Stromal cell of bone marrow (primary cell): ENCODE data around the gene FBLN1.

Experiments used
- DNase-seq: peaks from one replicate; pipeline ENCODE4 v3.0.0-alpha.2; 2012; ENCODE audit warnings: low read depth

The FBLN1 gene

DNA sequence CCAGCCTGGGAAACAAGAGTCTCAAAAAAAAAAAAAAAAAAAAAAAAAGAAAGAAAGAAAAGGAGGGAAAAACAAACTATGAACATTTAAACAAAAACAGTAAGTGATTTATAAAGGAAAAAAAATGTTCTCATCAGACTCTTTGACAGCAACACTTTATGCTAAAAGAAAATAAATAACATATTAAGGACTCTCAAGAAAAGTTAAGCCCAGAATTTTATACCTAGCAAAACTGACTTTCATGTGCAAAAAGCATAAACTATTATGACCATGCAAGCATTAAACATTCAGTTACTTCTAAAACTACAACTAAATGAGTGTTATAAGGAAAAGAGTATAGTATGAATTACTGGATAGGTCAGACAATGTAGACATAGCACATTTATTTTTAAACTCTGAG is 68.4 kb downstream of the FBLN1 start:
- DNase-seq: no peak

DNA sequence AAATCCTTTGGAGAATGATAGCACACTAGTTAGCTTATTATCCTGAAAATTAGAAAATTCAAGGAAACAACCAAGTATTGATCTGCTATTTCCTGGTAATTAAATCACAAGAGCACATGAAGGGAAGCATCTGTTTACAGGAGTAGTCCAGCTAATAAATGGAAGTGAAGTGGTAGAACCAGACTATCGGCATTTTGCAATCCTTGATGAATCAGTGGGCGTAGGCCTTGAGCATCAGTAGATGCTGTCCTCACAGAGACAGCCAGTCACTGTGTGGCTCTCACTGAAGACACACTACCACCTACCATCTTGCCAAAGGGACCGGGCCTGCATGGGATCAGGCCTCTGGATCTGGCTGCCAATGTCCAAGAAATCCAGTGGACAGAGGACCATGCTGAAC is 69.8 kb downstream of the FBLN1 start:
- DNase-seq: no peak

DNA sequence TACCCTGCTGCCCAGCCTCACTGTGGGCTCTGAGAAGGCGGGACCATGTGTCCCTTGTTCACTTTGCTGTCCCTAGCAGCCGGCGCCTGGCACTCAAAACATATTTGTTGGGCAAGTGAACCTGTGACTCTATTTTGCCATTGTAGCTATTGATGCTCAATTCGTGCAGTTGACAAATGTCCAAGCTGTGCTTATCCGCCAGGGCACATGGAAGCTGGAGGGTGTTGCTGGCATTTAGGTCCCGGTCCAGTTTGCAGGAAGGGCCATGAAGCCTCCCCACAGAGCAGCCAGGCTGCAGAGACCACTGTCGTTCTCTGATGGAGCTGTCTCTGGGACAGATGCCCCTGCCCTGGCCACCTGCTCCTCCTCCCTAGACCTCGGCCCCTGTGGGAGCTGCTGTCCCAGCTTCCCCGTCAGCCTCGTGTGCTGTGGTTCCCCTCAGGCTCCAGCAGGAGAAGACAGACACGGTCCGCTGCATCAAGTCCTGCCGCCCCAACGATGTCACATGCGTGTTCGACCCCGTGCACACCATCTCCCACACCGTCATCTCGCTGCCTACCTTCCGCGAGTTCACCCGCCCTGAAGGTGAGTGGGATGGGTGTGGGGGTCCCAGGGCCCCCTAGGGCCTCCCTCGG is 71.5 kb downstream of the FBLN1 start:
- DNase-seq: no peak

DNA sequence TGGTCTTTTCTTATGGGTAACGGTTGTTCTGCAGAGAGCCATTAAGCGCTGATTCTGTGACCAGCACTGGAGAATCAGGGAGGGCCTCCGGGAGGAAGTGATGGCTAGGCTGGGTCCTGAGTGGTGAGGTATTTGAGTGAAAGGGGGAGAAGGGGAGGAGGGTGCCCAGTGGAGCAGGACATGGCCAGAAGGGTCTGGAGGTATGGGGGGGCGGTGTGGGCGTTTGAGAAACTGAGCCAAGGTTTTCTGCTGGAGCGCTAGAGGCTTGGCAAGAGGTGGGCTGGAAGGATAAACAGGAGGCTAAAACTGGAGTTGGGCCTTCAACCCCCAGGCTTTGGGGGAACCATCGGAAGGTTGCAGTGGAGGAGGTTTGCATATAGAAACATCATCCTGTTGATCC is 72.5 kb downstream of the FBLN1 start:
- no peak for DNase-seq

DNA sequence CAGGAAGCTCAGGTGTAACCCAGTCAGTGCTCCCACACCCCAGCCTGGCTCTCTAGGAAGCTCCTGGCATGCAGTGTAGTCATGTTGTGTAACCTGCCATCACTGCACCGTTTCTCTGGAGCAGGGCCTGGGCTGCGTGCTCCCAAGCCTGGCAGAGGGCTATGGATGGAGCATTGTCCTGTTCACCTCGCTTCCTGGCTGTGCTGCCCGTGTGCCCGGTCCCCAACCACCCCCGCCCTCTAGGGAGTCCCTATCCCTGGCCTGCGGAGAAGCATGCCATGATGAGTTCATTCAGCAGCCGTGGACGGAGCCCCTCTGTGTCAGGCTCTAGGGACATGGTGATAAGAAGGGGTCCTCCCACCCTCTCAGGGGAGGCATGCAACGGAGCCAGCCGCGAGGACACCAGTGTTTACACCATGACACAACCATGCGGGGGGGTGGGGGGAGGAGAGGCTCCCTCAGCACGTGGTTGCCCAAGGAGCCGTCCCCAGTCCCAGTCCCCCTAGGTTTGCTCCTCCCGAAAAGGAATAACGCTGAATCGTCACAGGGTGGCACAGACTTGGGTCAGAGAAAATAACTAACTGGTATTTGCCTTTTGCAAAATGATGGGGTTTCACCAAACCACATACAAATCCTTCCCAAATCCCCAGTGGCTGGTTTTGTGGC is 73.1 kb downstream of the FBLN1 start:
- no peak for DNase-seq

DNA sequence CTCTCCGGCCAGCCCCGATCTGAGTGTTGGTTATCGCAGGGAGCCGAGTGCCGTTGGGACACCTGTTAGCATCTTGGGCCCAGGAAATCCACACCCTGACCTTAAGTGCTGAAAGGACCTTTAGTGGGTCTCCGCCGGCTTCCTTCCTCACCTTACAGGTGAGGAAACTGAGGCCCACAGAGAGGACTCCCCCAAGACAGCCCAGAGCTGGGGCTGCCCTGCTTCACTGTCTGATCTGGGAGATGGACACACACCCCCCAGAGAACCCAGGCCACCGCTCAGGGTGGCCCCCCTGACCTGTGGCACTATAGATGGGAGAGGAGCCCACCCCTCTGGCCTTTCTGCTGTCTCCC is 73.6 kb downstream of the FBLN1 start:
- DNase-seq: no peak

DNA sequence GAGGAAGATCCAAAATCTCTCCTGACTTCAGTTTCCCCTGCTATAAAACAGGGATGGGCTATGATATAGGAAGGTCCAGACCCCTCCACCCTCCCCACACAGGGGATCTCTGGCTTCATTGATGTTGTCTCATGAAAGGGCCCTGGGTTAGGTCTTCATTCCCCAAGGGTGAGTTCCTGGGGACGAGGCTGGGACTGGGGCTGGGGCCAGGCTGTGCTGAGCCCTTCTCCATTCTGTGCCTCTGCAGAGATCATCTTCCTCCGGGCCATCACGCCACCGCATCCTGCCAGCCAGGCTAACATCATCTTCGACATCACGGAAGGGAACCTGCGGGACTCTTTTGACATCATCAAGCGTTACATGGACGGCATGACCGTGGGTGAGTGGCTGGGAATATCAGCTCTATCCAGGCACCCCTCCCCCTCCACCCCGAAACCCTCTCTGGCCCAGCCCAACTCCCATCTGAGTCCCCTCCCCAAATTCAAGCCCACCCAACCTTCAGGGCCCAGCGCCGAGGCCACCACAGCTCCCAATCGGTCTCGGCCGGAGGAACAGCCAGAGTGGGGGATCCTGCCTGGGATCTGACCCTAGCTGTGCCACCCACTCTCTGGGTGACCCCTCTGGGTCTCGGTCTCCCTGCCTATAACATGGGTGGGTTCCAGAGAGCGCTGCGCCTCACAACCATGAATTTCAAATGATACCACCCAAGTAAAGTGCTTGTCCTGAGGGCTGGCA is 74.2 kb downstream of the FBLN1 start:
- no peak for DNase-seq

DNA sequence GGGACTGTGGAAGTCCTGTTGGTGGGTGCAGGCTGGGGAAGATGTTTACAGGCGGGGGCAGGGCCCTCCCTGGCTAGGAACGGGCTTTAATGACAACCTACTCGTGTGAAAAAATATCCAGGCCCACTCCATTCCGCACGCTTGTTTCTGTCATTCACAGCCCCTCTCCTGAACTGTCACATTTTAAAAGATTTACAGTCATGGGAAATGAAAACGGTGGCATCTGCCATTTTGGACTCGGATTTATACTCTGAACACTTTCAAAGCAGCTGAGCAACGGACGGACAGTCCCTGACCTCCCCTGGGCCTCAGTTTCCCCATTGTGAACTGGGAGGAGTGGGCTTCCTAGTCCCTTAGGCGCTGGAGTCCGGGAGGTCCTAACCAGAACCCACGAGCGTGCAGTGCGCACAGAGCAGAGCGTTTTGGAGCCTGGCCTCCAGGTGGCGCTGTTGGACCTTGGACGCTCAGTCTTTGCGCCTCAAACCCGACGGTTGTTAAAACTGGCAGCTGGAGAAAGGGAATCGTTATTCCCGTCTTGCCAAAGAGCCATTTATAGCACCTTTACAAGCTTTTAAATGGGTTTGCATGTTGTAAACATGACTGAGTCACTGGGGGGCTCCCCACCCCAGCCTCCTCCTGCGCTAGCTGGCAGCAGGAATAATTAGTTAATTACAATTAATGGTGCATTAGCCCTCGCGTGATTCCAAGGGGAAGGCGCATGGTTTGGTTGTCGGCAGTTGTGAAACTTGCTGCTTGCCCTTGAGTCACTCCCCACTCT is 75.3 kb downstream of the FBLN1 start:
- peak; percentile 63 for DNase-seq

DNA sequence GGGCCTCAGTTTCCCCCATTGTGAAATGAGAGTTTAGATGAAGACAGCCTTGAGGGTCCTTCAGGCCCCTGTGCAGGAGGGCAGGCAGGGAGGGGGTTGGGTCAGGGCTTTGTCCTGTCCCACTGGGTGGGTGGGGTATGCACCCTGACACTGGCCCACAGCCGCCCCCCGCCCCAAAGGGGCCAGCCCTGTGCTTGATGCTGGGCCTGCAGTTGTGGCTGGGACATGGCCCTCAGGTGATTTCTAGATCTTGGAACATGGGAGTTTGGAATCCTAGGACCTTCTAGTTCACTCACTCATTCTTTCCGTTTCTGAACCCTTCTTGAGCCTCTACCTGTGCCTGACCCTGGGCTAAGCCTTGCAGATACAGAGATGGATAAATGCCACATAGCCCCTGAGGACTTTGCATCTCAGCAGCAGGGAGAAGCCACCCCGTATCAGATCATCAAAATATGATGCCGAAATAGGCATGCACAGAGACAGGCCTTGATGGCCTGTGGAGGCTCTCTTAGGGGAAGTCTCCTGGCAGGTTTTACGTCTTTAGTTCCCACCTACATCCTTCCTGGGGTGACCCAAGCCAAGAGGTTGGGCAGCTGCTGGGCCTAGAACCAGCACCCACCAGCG is 76.0 kb downstream of the FBLN1 start:
- DNase-seq: no peak

DNA sequence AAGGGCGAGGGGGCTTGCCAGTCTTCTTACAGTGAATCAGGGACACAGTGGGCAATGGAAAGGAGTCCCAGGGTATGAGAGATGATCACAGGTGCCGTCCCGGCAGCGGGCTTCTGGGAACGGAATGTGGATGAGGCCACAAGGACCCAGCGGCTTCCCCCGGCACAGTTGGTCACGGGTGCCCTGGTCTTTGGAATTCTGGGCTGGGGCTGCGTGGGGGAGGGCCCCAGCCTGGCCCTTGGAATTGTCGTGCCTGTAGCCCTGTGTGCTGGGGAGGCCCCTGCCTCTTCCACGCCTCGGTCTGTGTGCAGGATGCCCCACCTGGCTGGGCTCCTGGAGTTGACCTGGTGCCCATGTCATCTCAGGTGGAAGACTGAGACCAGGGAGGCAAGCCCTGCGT is 76.6 kb downstream of the FBLN1 start:
- no peak for DNase-seq

DNA sequence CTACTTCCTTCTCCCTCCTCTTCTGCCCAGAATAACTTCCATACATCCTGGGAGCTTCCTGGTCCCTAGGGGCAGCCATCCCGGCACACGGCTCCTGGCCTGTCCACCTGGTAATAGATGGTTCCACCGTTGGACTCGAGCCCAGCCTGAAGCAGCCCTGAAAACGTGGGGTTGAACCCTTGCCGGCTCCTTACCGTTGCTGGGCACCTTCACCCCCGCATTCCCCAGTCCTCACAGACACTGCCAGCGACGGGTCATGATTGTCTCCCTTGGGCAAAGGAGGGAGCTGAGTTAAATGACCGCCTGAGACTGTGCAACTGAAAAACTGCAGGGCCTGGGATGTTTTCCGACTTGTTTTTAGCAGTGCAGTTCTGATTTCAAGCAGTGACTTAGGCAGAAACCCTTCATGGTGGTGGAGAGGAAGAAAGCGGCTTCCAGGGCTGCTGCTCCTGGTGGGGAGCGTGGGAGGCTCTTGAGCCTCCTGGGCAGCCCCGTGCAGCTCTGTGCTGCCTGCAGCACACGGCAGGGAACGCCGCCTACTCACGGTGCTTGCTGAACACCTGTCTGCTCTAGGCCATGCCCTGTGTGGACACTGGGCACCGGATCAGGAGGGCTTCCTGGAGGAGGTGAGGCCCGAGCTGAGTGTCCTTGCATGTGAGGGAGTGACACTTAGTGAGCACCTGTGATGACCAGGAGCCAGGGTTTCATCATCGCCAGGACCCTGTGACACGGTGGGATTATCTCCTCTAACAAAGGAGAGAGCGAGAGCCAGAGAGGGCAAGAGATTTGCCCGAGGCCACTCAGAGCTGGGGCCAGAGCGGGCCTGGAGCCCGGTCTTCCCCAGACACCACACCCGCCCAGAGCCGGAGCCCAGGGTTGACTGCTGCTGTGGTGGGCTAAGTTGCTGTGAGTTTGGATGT is 77.4 kb downstream of the FBLN1 start:
- DNase-seq: no peak

DNA sequence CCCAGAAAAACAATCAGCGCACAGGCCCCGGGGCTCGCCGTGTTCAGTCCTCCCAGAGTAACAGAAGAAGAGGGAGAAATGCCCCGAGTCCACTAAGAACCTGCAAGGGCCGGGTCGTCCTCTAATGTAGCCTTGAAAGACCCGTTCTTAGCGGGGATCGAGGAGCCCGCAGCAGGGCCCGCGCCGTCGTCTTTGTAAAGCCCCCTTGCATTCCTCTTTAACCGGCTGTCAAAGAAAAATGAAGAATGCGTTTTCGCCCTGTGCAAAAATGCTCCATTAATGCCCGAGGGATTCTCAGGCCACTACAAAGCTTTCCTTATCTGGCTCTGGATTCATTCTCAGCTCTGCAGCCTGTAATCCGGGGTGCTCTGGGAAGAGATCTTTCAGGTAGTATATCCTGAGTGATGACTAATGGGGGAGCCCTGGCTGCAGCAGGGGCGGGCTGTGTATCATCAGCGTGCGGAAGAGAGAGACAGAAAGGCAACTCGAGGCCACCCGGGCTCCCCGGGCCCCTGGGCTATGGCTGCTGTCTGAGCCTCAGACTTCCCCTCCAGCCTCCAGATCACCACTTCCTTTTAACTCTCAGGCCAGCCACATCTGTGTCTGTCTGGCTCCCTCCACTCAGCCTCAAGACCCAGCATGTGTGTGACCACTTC is 78.2 kb downstream of the FBLN1 start:
- no peak for DNase-seq

DNA sequence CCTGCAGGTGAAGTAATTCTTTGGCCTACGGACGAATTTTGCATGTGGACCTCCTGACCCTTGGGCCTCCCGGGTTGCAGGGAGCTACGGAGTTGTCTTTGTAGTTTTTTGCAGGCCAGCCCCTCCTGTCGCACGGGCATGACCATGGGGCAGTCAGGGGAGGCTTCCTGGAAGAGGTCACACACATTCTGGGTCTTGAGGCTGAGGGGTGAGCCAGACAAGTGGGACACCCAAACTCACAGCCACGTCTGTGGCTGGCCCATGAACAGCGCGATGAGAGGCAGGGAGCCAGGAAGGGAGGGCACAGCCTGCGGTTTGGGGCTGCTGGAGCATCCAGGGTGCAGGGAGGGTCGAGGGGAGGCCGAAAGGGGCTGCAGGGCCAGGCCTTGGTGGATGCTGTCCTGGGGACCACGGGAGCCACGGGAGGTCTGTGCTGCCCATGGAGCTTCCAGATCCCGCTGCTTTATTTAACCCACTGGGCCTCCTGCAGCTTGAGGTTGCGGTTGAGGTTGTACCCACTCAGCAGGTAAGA is 78.9 kb downstream of the FBLN1 start:
- no peak for DNase-seq

DNA sequence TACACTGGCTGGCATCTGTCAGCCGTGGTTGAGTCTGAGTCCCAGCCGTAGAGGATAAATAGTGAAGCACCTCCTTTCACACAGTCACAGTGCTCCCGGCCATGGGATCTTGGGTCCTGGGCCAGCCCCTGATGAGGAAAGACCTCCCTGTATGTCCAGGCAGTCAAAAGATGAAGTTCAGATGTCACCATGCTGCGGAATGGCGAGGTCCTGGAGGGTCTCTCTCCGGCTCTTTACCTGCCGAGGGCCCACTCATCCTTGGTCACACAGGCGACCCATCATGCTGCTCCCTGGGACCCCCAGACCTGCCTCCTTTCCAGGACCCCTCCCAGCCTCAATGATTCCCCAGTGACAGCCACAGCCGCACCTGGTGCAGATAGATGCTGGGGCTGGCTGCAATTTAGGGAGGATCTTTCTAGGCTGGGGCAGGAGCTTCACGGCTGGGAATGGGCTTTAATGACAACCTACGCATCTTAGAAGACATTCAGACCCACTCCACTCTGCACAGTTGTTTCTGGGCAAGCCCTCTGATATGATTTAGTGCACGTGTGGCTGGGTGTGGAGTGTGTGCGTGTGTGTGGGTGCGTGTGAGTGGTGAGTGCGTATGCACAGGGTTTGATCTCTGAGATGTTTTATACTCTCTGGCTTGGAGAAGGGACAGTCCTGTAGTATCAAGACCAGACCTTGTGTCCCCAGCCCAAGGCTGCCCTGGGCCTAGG is 79.7 kb downstream of the FBLN1 start:
- no peak for DNase-seq

DNA sequence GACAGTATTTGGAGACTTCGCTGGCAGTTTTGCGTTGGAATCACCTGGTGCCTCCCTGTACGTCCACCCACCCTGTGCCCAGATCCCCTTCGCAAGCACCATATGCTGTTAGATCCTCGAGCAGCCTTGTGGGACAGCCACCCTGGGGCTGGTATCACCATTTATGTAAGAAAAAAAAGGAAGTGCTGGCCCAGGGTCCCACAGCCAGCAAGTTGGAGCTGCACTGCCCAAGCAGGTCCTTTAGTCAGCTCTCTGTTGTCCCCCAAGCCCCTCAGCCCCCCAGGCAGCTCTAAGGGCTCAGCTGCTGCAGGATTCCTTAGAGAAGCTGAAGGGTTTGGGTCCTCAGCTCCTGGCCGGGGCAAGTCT is 80.3 kb downstream of the FBLN1 start:
- DNase-seq: no peak

DNA sequence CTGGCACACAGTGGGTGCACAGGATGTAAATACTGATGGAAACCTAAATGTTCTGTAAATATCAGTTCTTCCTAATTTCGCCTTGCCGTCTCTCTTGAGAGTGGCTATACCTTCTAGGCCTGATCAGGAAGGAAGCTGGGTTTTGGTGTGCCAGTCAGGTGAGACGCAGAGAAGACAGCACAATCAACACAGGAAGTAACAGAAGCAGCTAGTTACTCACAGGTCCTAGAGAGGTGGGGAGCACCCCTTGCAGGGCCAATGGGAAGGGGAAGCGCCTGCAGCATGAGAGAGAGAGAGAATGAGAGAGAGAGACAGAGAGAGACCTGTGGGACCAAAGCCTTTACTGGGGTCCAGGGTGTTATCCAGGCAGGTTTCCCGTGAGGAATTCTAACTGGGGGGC is 80.8 kb downstream of the FBLN1 start:
- no peak for DNase-seq

DNA sequence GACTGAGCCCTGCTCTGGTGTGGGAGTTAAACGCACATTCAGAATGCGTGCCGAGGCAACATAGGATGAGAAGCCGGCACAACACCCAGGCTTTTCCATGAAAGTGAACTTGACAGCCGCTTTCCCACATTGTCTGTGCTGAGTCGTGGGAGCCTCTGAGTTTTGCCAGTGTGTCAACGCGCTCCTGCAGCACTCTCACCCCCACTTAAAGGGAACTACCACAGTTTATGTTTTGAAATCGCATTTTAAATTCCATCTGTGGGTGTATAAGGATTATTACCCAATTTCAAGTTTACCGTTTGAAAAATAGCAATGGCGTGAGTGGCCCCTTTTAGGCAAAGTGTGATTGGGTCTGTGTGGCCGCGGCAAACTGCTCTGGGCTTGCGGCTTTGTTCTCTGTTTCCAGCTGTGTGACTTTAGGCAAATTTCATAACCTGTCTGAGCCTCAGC is 81.5 kb downstream of the FBLN1 start:
- no peak for DNase-seq

DNA sequence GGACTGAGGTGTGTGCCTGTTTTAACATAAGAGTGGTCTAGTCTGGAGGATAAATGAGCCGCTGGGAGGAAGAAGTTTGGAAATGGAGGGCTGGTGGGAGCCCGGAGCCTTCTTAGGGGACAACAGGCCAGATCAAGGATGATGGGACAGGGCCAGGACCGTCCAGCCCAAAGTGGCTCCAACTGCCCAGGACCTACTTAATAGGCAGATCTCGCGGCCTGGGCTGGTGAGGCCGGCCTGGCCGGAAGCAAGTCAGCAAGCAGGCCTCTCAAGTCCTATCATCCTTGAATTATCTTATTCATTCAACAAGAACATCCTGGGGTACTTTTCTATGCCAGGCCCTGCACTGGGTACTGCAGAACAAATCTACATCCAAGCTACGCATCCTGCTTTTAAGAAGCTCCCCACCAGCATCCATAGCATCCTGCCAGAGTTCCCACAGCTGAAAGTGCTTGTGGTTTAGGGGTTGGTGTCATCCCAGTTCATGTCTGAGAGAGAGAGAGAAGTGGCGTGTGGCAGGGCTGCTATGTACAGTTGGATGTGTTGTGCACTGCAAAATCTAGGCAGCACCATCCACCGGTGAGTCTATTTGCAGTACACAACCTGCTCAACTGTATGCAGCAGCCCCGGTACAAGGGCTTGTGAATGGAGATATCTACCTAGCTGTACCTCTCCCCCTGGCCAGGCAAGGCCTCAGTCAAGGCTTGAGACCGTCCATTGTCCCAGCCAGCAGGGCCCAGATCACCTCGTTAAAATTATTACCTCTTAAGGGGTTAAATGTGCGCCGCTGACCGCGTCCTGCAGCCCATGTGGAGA is 82.1 kb downstream of the FBLN1 start:
- DNase-seq: no peak

DNA sequence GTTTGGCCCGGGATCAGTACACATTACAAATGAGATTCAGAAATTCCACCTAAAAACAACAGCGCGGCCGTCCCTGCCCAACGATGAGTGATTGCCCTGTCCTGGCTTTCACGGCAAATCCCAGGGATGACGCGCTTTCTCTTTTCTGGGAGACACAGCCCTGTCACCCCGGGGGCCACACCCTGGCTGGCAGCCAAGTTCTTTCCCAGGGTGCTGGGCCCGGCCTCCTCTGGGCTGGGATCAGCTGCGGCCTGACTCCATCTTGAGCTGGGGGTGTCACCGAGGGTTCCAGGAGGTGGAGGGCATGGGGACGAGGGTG is 82.7 kb downstream of the FBLN1 start:
- DNase-seq: no peak
